Measurements from ENCODE around the gene ACHE.

DNA sequence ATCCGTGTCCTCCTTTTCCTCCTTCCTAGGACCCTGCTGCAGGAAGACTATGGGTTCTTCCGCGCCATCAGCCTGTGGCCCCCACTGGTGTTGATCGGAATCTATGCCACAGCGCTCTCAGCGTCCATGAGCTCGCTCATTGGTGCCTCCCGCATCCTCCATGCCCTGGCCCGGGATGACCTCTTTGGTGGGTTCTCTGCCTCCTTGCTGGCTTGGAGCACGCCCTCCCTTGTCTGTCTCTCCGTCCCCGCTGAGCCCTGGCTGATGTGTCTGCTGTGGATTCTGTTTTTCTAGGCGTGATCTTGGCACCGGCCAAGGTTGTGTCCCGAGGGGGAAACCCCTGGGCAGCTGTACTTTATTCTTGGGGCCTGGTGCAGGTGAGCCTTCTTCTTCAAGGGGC, 35.8 kb downstream of the ACHE start:
- no peak for TF ChIP-seq POLR2A (IDR thresholded peaks at IDR 0.05; ENCODE audit: low read depth, low read length)
- no peak for TF ChIP-seq TAF1 (IDR thresholded peaks at IDR 0.05; ENCODE audit: borderline replicate concordance, low read depth, low read length)

Measured in GM12892 (cell line).